DND-41 (cell line): ENCODE data around the gene INTS6.

ENCODE experiments used
- ATAC-seq: fragments of 200-7000 bp; cut with Tn5 transposase; 3 replicates; pipeline ENCODE4 v1.9.1; 2021; ENCODE audit warnings: low read depth; ENCODE audit not compliant: insufficient read depth
- DNase-seq: peaks from one replicate; pipeline ENCODE4 v3.0.0-alpha.2; 2020
- H2AFZ ChIP-seq: 2 replicates; pipeline ENCODE4 v1.6.0; 2012; ENCODE audit warnings: low read depth, low read length
- H3K27ac ChIP-seq: 2 replicates; pipeline ENCODE4 v1.5.1; 2012; ENCODE audit warnings: low read length, inconsistent platforms
- H3K27me3 ChIP-seq: fragments of 200-600 bp; sonication (generic); 2 replicates; pipeline ENCODE4 v1.6.0; 2012; ENCODE audit warnings: low read length, mild to moderate bottlenecking, inconsistent platforms; ENCODE audit not compliant: insufficient read depth, poor library complexity
- H3K36me3 ChIP-seq: 2 replicates; pipeline ENCODE4 v1.5.1; 2012; ENCODE audit warnings: low read length, inconsistent platforms; ENCODE audit not compliant: insufficient read depth
- H3K4me1 ChIP-seq: 2 replicates; pipeline ENCODE4 v1.5.1; 2012; ENCODE audit warnings: mild to moderate bottlenecking, low read length; ENCODE audit not compliant: insufficient read depth
- H3K4me2 ChIP-seq: 2 replicates; pipeline ENCODE4 v1.6.0; 2012; ENCODE audit warnings: mild to moderate bottlenecking, moderate library complexity, low read length, inconsistent platforms; ENCODE audit not compliant: insufficient read depth
- H3K4me3 ChIP-seq, 2 experiments: fragments of 200-600 bp in 1 of 2; shearing (Covaris generic) in 1 of 2; 2 replicates each; pipeline ENCODE4 v1.5.1; 2012 to 2016; ENCODE audit warnings: inconsistent platforms in 2 of 2, low read length in 2 of 2, mild to moderate bottlenecking in 2 of 2, low read depth in 1 of 2, moderate library complexity in 1 of 2
- H3K79me2 ChIP-seq: 2 replicates; pipeline ENCODE4 v1.6.0; 2012; ENCODE audit warnings: low read length, inconsistent platforms; ENCODE audit not compliant: insufficient read depth
- H3K9ac ChIP-seq: 2 replicates; pipeline ENCODE4 v1.6.0; 2012; ENCODE audit warnings: low read depth, mild to moderate bottlenecking, inconsistent platforms, low read length, moderate library complexity
- H3K9me3 ChIP-seq: 2 replicates; pipeline ENCODE4 v1.5.1; 2012; ENCODE audit warnings: low read length, moderate library complexity, mild to moderate bottlenecking, inconsistent platforms; ENCODE audit not compliant: insufficient read depth, severe bottlenecking
- H4K20me1 ChIP-seq: 2 replicates; pipeline ENCODE4 v1.6.0; 2012; ENCODE audit warnings: low read length; ENCODE audit not compliant: insufficient read depth
- EZH2 ChIP-seq: IDR thresholded peaks from 3 replicates; pipeline ENCODE4 v1.6.1; 2012; ENCODE audit warnings: borderline replicate concordance, low read depth, mild to moderate bottlenecking, moderate library complexity, low read length, inconsistent platforms; ENCODE audit not compliant: severe bottlenecking
- TF ChIP-seq, protein P1 (sequence below): IDR thresholded peaks from 2 replicates; pipeline ENCODE4 v1.5.1; 2012; ENCODE audit warnings: borderline replicate concordance, low read length, moderate library complexity, mild to moderate bottlenecking; ENCODE audit not compliant: poor library complexity, severe bottlenecking; ENCODE audit errors: extremely low read depth

Gene INTS6

DNA sequence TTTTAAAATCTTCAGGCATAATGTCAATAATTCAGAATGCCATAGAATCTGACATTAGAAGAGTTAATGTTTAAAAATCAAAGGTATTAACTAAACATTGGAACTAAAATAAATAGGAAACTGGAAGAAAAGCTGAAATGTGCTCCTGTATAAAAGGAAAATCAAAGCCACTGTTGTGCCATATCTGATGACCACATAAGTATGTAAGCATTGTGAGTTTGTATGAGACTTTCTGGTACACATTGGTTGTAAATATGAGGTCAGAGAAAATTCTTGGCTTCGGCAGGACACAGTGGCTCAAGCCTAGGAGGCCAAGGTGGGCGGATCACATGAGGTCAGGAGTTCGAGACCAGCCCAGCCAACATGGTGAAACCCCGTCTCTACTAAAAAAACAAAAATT is 48.3 kb upstream of the INTS6 start:
- Histone ChIP-seq H3K79me2 (no peaks in the 10 kb centered on the region), H4K20me1 (no peaks in the 10 kb centered on the region), H3K4me3 (no peak overlapping the region), H3K27ac (no peak overlapping the region), H2AFZ (no peak overlapping the region), H3K27me3 (peaks cover 4% of the 10 kb centered on the region), H3K4me1 (no peaks in the 10 kb centered on the region), H3K4me2 (no peak overlapping the region), H3K36me3 (no peaks in the 10 kb centered on the region), H3K9ac (no peak overlapping the region), H3K9me3 (no peaks in the 10 kb centered on the region)
- ATAC-seq (no peak), DNase-seq (no peak)
- no peak for TF ChIP-seq EZH2
- TF ChIP-seq, protein P1, sequence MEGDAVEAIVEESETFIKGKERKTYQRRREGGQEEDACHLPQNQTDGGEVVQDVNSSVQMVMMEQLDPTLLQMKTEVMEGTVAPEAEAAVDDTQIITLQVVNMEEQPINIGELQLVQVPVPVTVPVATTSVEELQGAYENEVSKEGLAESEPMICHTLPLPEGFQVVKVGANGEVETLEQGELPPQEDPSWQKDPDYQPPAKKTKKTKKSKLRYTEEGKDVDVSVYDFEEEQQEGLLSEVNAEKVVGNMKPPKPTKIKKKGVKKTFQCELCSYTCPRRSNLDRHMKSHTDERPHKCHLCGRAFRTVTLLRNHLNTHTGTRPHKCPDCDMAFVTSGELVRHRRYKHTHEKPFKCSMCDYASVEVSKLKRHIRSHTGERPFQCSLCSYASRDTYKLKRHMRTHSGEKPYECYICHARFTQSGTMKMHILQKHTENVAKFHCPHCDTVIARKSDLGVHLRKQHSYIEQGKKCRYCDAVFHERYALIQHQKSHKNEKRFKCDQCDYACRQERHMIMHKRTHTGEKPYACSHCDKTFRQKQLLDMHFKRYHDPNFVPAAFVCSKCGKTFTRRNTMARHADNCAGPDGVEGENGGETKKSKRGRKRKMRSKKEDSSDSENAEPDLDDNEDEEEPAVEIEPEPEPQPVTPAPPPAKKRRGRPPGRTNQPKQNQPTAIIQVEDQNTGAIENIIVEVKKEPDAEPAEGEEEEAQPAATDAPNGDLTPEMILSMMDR = no peak

DNA sequence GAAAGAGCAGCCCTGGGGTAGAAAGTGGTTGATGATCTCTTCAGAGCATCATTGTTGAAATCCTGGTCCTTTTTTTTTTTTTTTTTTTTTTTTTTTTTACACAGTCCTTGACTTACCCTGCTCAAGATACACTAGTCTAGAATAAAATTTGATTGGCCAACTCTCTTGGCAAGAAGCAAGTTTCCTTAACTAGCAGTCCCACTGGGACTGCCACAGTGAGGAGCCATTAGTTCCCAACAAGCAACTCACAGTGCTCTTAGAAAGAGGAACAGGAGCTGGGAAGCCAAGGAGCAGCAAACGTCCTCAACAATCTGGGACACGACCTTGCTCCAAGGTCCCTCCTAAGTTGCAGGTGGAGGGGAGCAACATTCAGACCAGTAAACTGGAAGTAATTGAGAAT is 47.9 kb upstream of the INTS6 start:
- Histone ChIP-seq H3K79me2 (no peaks in the 10 kb centered on the region), H3K4me3 (no peak overlapping the region), H4K20me1 (no peaks in the 10 kb centered on the region), H2AFZ (no peak overlapping the region), H3K27me3 (peaks cover 7% of the 10 kb centered on the region), H3K4me2 (no peak overlapping the region), H3K4me1 (no peaks in the 10 kb centered on the region), H3K36me3 (no peaks in the 10 kb centered on the region), H3K27ac (no peak overlapping the region), H3K9me3 (no peaks in the 10 kb centered on the region), H3K9ac (no peak overlapping the region)
- ATAC-seq (no peak), DNase-seq (no peak)
- TF ChIP-seq, protein P1 = no peak
- no peak for TF ChIP-seq EZH2

GRCh38 chr13:51499841-51500240 is 47.0 kb upstream of the INTS6 start:
- no peaks in the 10 kb centered on the region for H3K4me1 ChIP-seq

More at GRCh38 chr13:51499841-51500240, 47.0 kb upstream of the INTS6 start:
- H4K20me1 ChIP-seq = no peaks in the 10 kb centered on the region
- H3K9me3 ChIP-seq = no peaks in the 10 kb centered on the region
- H2AFZ ChIP-seq = no peak overlapping the region
- ATAC-seq (no peak), DNase-seq (no peak)
- no peak overlapping the region for H3K9ac ChIP-seq
- no peak overlapping the region for H3K27ac ChIP-seq
- peaks cover 10% of the 10 kb centered on the region for H3K27me3 ChIP-seq
- H3K4me2 ChIP-seq = no peak overlapping the region
- no peaks in the 10 kb centered on the region for H3K36me3 ChIP-seq
- no peak overlapping the region for H3K4me3 ChIP-seq
- no peaks in the 10 kb centered on the region for H3K79me2 ChIP-seq
- TF ChIP-seq, protein P1 = no peak
- no peak for TF ChIP-seq EZH2
